ENCODE results near the gene HHIP. TPM values are rescaled to one million over a fixed set of nuclear protein-coding genes. Genes with fewer than 3 reads are reported as not detected.

Gene HHIP
- total RNA-seq, 1 experiment from 2014 or later = not detected

- no peak for ATAC-seq
- no peak overlapping the region for H2AFZ ChIP-seq (ENCODE audit: low read depth, low read length, poor library complexity, severe bottlenecking)
- ChIA-PET RAD21 (ENCODE audit: low non-redundant PET in 1 of 2, low total read pairs in 2 of 2, uncharacterized antibody in 2 of 2, unreplicated experiment in 2 of 2) (no interaction called here), CTCF (no interaction called here), POLR2A (no interaction called here)
- BruUV-seq (replicated peaks) = no TSS peak
- H3K79me2 ChIP-seq (ENCODE audit: insufficient read depth, low read length) = no peaks in the 10 kb centered on the region
- no peak overlapping the region for H3K9ac ChIP-seq (ENCODE audit: low read length)
- H4K20me1 ChIP-seq (ENCODE audit: insufficient read depth) = no peaks in the 10 kb centered on the region
- TF ChIP-seq CEBPB (IDR thresholded peaks at IDR 0.05; ENCODE audit: low read depth) (no peak), CBX3 (IDR thresholded peaks at IDR 0.05; ENCODE audit: low read depth) (no peak), REST (IDR thresholded peaks at IDR 0.05; ENCODE audit: low read depth) (no peak), ATF3 (IDR thresholded peaks at IDR 0.05) (no peak), YY1 (IDR thresholded peaks at IDR 0.05; ENCODE audit: extremely low read depth, insufficient replicate concordance, low read depth, low read length) (no peak), POLR2AphosphoS5 (IDR thresholded peaks at IDR 0.05; ENCODE audit: low read depth, low read length) (no peak), JUND (IDR thresholded peaks at IDR 0.05) (no peak), ELF1 (IDR thresholded peaks at IDR 0.05; ENCODE audit: borderline replicate concordance, low read depth) (no peak), POLR2A (IDR thresholded peaks at IDR 0.05; ENCODE audit: borderline replicate concordance, extremely low read depth, insufficient read depth, insufficient read length) (no peak), CTCF (IDR thresholded peaks at IDR 0.05 in 2 of 3, conservative IDR thresholded peaks at IDR 0.05 in 1 of 3; ENCODE audit: borderline replicate concordance in 1 of 3, insufficient read depth in 1 of 3, low read depth in 2 of 3, low read length in 2 of 3) (no peak)
- no peaks in the 10 kb centered on the region for H3K9me2 ChIP-seq (ENCODE audit: insufficient read depth)
- no peak overlapping the region for H3K4me3 ChIP-seq (replicated peaks in 1 of 2; ENCODE audit: low read depth in 1 of 2, low read length in 2 of 2)
- no peak for DNase-seq (ENCODE audit: low read depth, low spot score)
- no peak overlapping the region for H3K4me2 ChIP-seq (ENCODE audit: low read length)
- H3K27ac ChIP-seq (ENCODE audit: low read depth, low read length) = no peak overlapping the region
- no peaks in the 10 kb centered on the region for H3K9me3 ChIP-seq (ENCODE audit: control insufficient read depth in 1 of 2, insufficient read depth in 1 of 2, low read depth in 1 of 2, low read length in 2 of 2)
- no peaks in the 10 kb centered on the region for H3K36me3 ChIP-seq (ENCODE audit: control insufficient read depth in 1 of 2, insufficient read depth in 2 of 2, low read length in 2 of 2)
- no peaks in the 10 kb centered on the region for H3K4me1 ChIP-seq (ENCODE audit: control insufficient read depth in 1 of 2, insufficient read depth in 2 of 2, low read length in 2 of 2)
- intact Hi-C loops (cut with micrococcal nuclease) = no loop called here
- H3K27me3 ChIP-seq (ENCODE audit: insufficient read depth, low read length) = no peaks in the 10 kb centered on the region
Observed at GRCh38 chr4:144778364-144778763, 132.4 kb downstream of the HHIP start.
